Stimulated activated CD4-positive, alpha-beta T cell treated with anti-CD3 and anti-CD28 coated beads, Interleukin-12 subunit alpha, Interleukin-12 subunit beta, amount 100 ng/mL, for 4 hours (primary cell): ENCODE measurements around the gene MMRN2.
A peak's percentile ranks its signal among the peaks of the same experiment; 100 is the strongest.
"Not testable (repeated sequence)": the region's sequence is repeated elsewhere in the genome, so short reads cannot be mapped to it uniquely, and the experiment has no call there.

ENCODE experiments used
- DNase-seq: peaks from one replicate; pipeline ENCODE4 v3.0.0-alpha.2; 2020

MMRN2 gene

GRCh38 chr10:86957471-86958115, at the start of gene MMRN2:
TSS of gene MMRN2 (minus strand) at chr10:86957615. CDS start at chr10:86957541, 74 bp downstream.
- no peak for DNase-seq

DNA sequence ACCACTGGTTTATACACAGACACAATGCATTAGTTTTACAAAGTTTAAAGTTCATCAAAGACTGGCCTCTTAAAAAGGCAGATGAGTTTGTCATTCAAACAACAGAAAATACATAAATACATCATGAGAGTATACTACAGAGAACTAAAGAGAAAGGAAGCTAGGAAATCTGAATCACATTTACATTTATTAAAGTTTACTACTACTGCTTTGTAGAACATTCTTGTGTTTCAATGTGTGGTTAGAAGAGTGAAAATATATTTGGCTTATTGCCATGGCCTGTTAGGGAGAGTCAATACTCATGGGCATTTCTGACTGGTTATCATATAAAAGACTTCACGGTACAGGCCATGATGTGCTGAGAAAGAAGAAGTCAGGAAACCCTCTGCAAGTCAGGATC, 49.7 kb upstream of the MMRN2 start:
- DNase-seq, result not testable (repeated sequence)

DNA sequence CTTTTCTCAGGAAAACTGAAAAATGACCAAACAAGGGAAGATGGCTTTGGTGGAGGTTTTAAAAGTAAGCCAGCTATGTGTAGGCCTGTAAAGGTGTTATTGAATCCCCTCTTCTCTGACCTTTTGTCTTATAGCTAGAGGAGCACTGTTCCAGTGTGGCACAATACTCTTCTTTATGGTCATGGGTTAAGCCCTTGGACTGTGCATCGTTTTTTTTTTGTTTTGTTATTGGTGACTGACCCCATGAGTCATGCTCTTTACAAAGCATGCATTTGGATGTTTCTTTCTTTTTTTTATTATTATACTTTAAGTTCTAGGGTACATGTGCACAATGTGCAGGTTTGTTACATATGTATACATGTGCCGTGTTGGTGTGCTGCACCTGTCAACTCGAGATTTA, 43.1 kb upstream of the MMRN2 start:
- no peak for DNase-seq

GRCh38 chr10:86999802-87000403, 42.5 kb upstream of the MMRN2 start:
- not testable (repeated sequence) for DNase-seq

- no peak for DNase-seq
Observed at GRCh38 chr10:86992929-86993328, 35.5 kb upstream of the MMRN2 start.

DNA sequence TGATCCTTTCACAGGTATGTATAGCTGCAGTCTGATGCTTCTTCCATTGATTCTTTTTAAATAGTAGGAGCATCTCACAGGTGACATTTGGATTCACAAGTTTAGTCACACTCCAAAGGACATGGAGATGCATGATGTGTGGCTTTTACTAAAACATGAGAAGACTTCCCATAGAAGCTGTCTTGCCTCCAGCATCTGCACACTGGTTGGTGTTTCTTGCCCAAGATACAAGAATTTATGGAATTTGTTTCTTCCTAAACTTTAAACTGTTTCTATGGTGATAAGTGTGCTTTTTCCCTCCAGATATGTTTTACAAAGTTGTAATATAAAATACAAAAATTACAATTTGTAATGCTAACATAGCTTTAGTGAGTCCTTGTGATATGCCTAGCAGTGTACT, 35.0 kb upstream of the MMRN2 start:
- no peak for DNase-seq

DNA sequence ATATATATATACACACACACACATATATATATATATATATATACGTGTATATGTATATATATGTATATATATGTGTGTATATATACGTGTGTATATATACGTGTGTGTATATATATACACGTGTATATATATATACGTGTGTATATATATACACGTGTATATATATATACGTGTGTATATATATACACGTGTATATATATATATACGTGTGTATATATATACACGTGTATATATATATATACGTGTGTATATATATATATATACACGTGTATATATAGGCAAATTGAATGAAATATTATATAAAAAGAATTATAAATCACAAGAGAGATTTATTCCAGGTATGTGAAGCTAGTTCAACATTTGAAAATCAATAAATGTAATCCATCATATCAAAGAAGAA, 33.9 kb upstream of the MMRN2 start:
- not testable (repeated sequence) for DNase-seq

GRCh38 chr10:86988520-86988919, 31.1 kb upstream of the MMRN2 start:
- no peak for DNase-seq

- DNase-seq, result not testable (repeated sequence)
Observed at GRCh38 chr10:86984498-86984897, 27.1 kb upstream of the MMRN2 start.

- no peak for DNase-seq
Observed at GRCh38 chr10:86981716-86982115, 24.3 kb upstream of the MMRN2 start.

- DNase-seq, result not testable (repeated sequence)
Observed at GRCh38 chr10:86981020-86981419, 23.6 kb upstream of the MMRN2 start.

DNA sequence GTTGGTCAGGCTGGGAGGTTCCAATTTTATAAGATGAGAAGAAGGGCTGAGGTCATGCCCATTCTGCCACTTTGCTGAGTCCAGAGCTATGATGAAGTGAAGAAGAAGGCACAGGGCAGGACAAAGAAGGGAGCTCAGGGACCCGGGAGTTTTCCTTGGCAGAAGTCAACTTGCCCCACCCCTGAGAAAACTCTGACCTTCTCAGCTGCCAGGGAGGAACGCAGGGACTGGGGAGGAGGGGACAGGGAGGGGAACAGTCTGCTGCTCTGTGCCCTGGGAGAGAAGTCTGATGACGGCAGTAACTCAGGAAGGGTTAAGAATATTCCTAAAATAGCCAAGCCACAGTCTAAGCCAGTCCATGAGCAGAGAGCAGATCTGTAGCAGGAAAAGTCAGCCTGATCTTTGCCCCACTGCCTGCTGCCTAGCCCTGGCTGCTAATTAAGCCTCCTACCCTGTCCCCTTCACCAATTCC, 22.6 kb upstream of the MMRN2 start:
- no peak for DNase-seq

- DNase-seq, result no peak
Observed at GRCh38 chr10:86979296-86979818, 21.9 kb upstream of the MMRN2 start.

DNA sequence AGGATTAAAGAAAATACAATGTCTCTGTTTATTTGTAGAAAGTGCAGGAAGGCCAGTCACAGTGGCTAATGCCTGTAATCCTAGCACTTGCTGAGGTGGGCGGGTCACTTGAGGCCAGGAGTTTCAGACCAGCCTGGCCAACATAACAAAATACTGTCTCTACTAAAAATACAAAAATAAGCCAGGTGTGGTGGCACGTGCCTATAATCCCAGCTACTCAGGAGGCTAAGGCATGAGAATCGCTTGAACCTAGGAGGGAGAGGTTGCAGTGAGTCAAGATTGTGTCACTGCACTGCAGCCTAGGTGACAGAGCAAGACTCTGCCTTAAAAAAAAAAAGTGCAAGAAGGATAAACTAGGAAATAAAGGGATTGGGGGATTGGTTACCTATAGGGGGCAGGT, 21.0 kb upstream of the MMRN2 start:
- DNase-seq, result not testable (repeated sequence)

GRCh38 chr10:86976362-86977056, 19.1 kb upstream of the MMRN2 start:
- no peak for DNase-seq

DNA sequence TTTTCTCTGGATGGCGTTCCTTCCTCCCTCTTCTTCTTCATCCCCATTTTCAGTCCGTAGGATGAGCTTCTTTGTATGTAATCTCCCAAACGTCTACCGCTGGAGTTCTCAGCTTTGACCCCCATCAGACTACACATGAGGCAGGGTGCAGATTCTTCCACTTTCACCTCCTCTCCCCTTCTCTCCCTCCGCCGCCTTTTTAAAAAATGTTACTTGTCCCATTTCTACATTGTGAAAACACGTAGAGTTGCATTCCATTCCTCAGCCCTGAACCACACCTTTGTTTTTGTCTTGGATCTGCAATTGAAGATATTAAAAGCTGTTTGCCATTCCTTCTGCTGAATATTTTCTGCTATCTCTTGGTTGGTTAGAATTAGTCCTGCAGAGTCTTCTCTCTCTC, 17.1 kb upstream of the MMRN2 start:
- DNase-seq, result no peak

DNA sequence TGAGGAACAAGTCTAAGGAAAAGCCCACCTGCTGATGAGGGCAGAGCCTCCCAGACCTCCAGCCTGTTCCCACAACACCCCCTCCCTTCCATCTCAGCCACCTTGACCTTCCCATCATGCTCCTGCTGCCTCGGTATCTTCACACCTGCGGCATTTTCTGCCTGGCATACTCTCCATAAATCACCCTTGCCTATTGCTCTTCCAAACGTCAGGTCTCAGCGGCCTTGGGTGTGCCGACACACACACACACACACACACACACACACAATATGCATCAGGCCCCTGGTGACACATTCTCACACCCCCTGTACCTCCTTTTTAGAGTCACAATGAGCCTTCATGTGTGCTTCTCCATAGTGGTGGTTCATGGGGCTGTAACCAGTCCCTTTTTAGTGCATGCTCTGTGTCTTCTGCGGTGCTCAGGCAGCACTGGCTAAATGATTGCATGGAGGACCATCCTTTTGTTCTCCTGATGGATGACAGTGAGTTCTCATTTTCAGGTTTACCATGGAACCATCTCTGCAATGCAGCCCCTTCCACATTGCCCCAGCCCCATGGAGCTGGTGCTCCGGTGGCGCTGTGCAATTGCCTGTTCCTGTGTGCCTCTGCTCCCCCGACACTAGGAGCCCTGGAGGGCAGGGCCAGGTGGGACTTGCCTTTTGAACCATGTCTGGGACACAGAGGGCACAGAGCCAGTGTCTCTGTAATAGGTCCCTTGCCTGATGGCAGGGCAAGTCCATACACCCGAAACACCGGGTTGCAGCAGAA, 15.4 kb upstream of the MMRN2 start:
- no peak for DNase-seq

DNA sequence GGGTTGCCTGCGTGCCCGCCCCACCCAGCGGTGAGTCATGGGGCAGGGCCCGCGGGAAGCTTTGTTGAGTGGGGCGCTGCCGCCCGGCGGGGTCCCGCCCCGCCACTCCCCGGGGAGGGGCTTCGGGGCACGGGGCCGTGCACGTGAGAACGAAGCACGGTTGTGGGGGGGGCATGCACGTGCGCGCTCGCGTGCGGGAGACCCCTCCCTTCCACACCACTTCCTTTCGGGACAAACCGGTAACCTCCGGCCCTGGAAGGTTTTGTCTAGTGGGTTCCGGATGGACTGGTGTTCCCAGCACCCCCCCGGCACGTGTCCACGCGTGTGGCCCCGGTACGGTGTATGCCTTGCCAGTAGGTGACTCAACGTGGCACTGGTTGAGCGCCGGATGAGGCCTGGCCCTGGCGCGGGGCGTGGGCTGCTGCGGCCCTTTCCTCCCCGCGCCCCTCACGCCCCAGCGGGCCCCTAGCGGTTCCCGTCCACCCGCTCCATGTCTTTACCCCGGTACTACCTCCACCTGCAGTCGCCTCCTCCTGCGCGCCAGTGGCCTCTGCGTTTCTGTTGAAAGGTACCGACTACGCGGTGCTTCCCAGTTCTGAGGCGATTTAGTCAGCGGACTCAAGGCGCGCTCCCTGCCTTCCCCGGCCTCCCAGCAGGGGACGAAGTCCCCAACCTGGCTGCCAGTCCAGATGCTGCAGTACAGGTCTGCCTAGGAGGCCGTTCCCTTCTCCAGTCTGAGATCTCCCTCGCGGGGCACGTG, 14.0 kb upstream of the MMRN2 start:
- peak; percentile 86 for DNase-seq

- no peak for DNase-seq
Observed at GRCh38 chr10:86970982-86971231, 13.5 kb upstream of the MMRN2 start.

- no peak for DNase-seq
Observed at GRCh38 chr10:86970162-86970981, 13.0 kb upstream of the MMRN2 start.

- DNase-seq, result no peak
Observed at GRCh38 chr10:86969421-86970041, 12.1 kb upstream of the MMRN2 start.
